HepG2 (cell line): Measurements from ENCODE around the gene ALDH1A2. TPM values are rescaled to one million over a fixed set of nuclear protein-coding genes. Genes with fewer than 3 reads are reported as not detected.

Experiments
- ATAC-seq: fragments of 200-7000 bp; cut with Tn5 transposase; 3 replicates; pipeline ENCODE4 v1.9.1; 2020; ENCODE audit warnings: mild to moderate bottlenecking, moderate library complexity
- BruUV-seq: library from RNA; stranded (reverse); fragments of 400-500 nt; replicated peaks from 2 replicates; lab custom pipeline; 2021; lab: Mats Ljungman, UMichigan
- CTCF ChIA-PET: fragments of 300-600 bp; formaldehyde crosslinking; extraction: SDS; loops from one replicate; lab custom pipeline; 2021; ENCODE audit warnings: low total read pairs, inconsistent platforms, low intra/inter-chr PET ratio; lab: Yijun Ruan, JAX
- POLR2A ChIA-PET: fragments of 350-600 bp; sonication (Branson Sonifier 250); formaldehyde crosslinking; loops from one replicate; lab custom pipeline; 2020; ENCODE audit warnings: antibody characterized with exemption, inconsistent platforms; lab: Yijun Ruan, JAX
- DNase-seq: peaks from one replicate; pipeline ENCODE4 v3.0.0-alpha.2; 2015; ENCODE audit warnings: low spot score
- FAIRE-seq: peaks from 3 replicates; lab custom pipeline; 2011; peaks lifted over from hg19 to GRCh38; lab: Jason Lieb, UNC
- H2AFZ ChIP-seq: one replicate; pipeline ENCODE4 v1.6.1; 2011; ENCODE audit warnings: low read length, inconsistent platforms
- H3K27ac ChIP-seq: fragments of 300-600 bp; 3 replicates; pipeline ENCODE4 v1.8.0; 2011; ENCODE audit warnings: mixed run types, mild to moderate bottlenecking, mixed read lengths, low read length, inconsistent platforms; ENCODE audit not compliant: insufficient read depth; ENCODE audit errors: extremely low read length
- H3K27me3 ChIP-seq, 2 experiments: fragments of 200-600 bp in 1 of 2; 2 replicates in 1 of 2; 3 replicates in 1 of 2; pipeline versions ENCODE4 v1.6.0 to v1.8.0; 2011; ENCODE audit warnings: low read length in 2 of 2, mild to moderate bottlenecking in 2 of 2, moderate library complexity in 2 of 2, inconsistent platforms in 1 of 2; ENCODE audit not compliant: insufficient read depth in 2 of 2, control insufficient read depth in 1 of 2
- H3K36me3 ChIP-seq, 2 experiments: fragments of 200-600 bp in 1 of 2; replicated peaks in 1 of 2; 2 replicates in 1 of 2; 3 replicates in 1 of 2; pipeline versions ENCODE4 v1.5.1 to v1.8.0; 2011; ENCODE audit warnings: low read length in 2 of 2, inconsistent platforms in 1 of 2; ENCODE audit not compliant: insufficient read depth in 2 of 2, control insufficient read depth in 1 of 2
- H3K4me1 ChIP-seq: 2 replicates; pipeline ENCODE4 v1.5.1; 2012; ENCODE audit warnings: low read length, inconsistent platforms; ENCODE audit not compliant: insufficient read depth
- H3K4me2 ChIP-seq: 2 replicates; pipeline ENCODE4 v1.6.0; 2011; ENCODE audit warnings: low read depth, low read length, inconsistent platforms
- H3K4me3 ChIP-seq, 3 experiments: fragments of 200-600 bp in 1 of 3; sonication (generic), shearing (Covaris generic) in 1 of 3; replicated peaks in 1 of 3; 2 replicates each; pipeline ENCODE4 v1.5.1; 2011 to 2016; ENCODE audit warnings: low read length in 3 of 3, inconsistent platforms in 2 of 3, low read depth in 2 of 3, mild to moderate bottlenecking in 2 of 3, control low read depth in 1 of 3, mixed read lengths in 1 of 3; ENCODE audit not compliant: insufficient read depth in 1 of 3
- H3K79me2 ChIP-seq: one replicate; pipeline ENCODE4 v1.6.1; 2011; ENCODE audit warnings: low read length, inconsistent platforms; ENCODE audit not compliant: insufficient read depth
- H3K9ac ChIP-seq: 2 replicates; pipeline ENCODE4 v1.6.0; 2011; ENCODE audit warnings: mild to moderate bottlenecking, low read depth, low read length, inconsistent platforms; ENCODE audit not compliant: insufficient read depth
- H3K9me3 ChIP-seq: 2 replicates; pipeline ENCODE4 v1.5.1; 2012; ENCODE audit warnings: mild to moderate bottlenecking, low read length
- H4K20me1 ChIP-seq: 2 replicates; pipeline ENCODE4 v1.6.0; 2011; ENCODE audit warnings: inconsistent platforms, mild to moderate bottlenecking, low read length, moderate library complexity; ENCODE audit not compliant: insufficient read depth
- CC2D1A ChIP-seq: sonication (generic); formaldehyde crosslinking; IDR thresholded peaks from 2 replicates; pipeline ENCODE4 v1.8.1; 2023; ENCODE audit warnings: mild to moderate bottlenecking, missing genetic modification reagents
- HNF4A ChIP-seq: sonication (generic); formaldehyde crosslinking; IDR thresholded peaks from 2 replicates; pipeline ENCODE4 v1.4.0; 2020; ENCODE audit warnings: missing genetic modification reagents
- MBNL3 ChIP-seq: fragments of 250-450 bp; sonication (Bioruptor Pico); conservative IDR thresholded peaks from 2 replicates; pipeline ENCODE4 v1.8.0; 2022; ENCODE audit warnings: mild to moderate bottlenecking, inconsistent platforms
- MYNN ChIP-seq: sonication (generic); formaldehyde crosslinking; IDR thresholded peaks from 2 replicates; pipeline ENCODE4 v1.4.0; 2020; ENCODE audit warnings: mild to moderate bottlenecking, low read depth, missing genetic modification reagents
- PCBP1 ChIP-seq: fragments of 200-400 bp; formaldehyde crosslinking; IDR thresholded peaks from 2 replicates; pipeline ENCODE4 v1.6.1; 2017; ENCODE audit warnings: mild to moderate bottlenecking, low read depth, low read length, borderline replicate concordance
- PPARG ChIP-seq: conservative IDR thresholded peaks from 2 replicates; pipeline ENCODE4 v1.6.1; 2016; ENCODE audit warnings: missing biosample characterization, missing genetic modification reagents
- SMARCC2 ChIP-seq: fragments of 450-650 bp; IDR thresholded peaks from 2 replicates; pipeline ENCODE4 v1.6.1; 2017; ENCODE audit warnings: antibody characterized with exemption, mild to moderate bottlenecking
- TBX3 ChIP-seq: fragments of 450-650 bp; IDR thresholded peaks from 2 replicates; pipeline ENCODE4 v1.6.1; 2017; ENCODE audit warnings: antibody characterized with exemption, mild to moderate bottlenecking, inconsistent platforms, borderline replicate concordance
- XRCC5 ChIP-seq: fragments of 200-400 bp; formaldehyde crosslinking; optimal IDR thresholded peaks from 2 replicates; pipeline ENCODE3; 2017; ENCODE audit warnings: mild to moderate bottlenecking, low read length
- ZKSCAN8 ChIP-seq: IDR thresholded peaks from 2 replicates; pipeline ENCODE4 v1.6.1; 2016; ENCODE audit warnings: borderline replicate concordance, missing genetic modification reagents, missing compliant biosample characterization
- ZNF468 ChIP-seq: sonication (generic); formaldehyde crosslinking; IDR thresholded peaks from 2 replicates; pipeline ENCODE4 v1.8.0; 2022; ENCODE audit warnings: mild to moderate bottlenecking, moderate library complexity, missing genetic modification reagents
- ZNF557 ChIP-seq: sonication (generic); formaldehyde crosslinking; IDR thresholded peaks from 2 replicates; pipeline ENCODE4 v1.4.0; 2020; ENCODE audit warnings: missing genetic modification reagents
- WGBS: methylation state at CpG from one replicate; pipeline ENCODE4 v1.1.6; 2017; ENCODE audit warnings: low lambda C conversion rate; 5-methylcytosine and 5-hydroxymethylcytosine counted together
- in situ Hi-C: cut with HindIII; loops from 2 replicates; pipeline ENCODE4 v1.10.0; 2017; ENCODE audit warnings: low pct_unique_long_range_greater_than_20kb; ENCODE audit not compliant: extremely low pct_ligation_motif_present
- intact Hi-C: fragments of 100-400 bp; cut with micrococcal nuclease; formaldehyde crosslinking; loops from one replicate; pipeline ENCODE4 v1.10.0; 2022; ENCODE audit not compliant: unreplicated experiment
- polyA plus RNA-seq, 8 experiments: library from polyadenylated mRNA; depleted of rRNA in 3 of 8; stranded (reverse) in 7 of 8; unstranded in 1 of 8; fragments of >200 nt; fragmentation: Illumina TruSeq in 4 of 8; extraction: Trizol in 4 of 8; gene quantifications; 2 replicates each; pipeline versions ENCODE4 v1.2.1 to v1.2.3, GENCODE V29; 2011 to 2016; ENCODE audit warnings: low read depth in 4 of 8, missing spikeins in 1 of 8, mixed read lengths in 1 of 8; ENCODE audit not compliant: insufficient read depth in 1 of 8
- total RNA-seq, 5 experiments: library from RNA; depleted of rRNA; stranded (reverse); fragments of >200 nt; fragmentation: Illumina TruSeq; extraction: Trizol; gene quantifications; 2 replicates each; pipeline ENCODE4 v1.2.3, GENCODE V29; 2016; ENCODE audit warnings: low read depth in 1 of 5
- TF ChIP-seq, protein P1 (sequence below): sonication (generic); formaldehyde crosslinking; IDR thresholded peaks from 2 replicates; pipeline ENCODE4 v1.4.0; 2020; ENCODE audit warnings: missing genetic modification reagents
- TF ChIP-seq, protein P2 (sequence below): sonication (generic); formaldehyde crosslinking; IDR thresholded peaks from 2 replicates; pipeline ENCODE4 v1.5.0; 2020; ENCODE audit warnings: mild to moderate bottlenecking, missing genetic modification reagents, borderline replicate concordance
- TF ChIP-seq, protein P3 (sequence below): IDR thresholded peaks from 2 replicates; pipeline ENCODE4 v1.6.1; 2016; ENCODE audit warnings: missing biosample characterization, missing genetic modification reagents, low read depth

ALDH1A2 gene
- total and polyA plus RNA-seq, 2 of the 13 experiments (the other 11 are each of a cell fraction or from before 2014, with no cell fraction given): 0.64 to 0.90 TPM

DNA sequence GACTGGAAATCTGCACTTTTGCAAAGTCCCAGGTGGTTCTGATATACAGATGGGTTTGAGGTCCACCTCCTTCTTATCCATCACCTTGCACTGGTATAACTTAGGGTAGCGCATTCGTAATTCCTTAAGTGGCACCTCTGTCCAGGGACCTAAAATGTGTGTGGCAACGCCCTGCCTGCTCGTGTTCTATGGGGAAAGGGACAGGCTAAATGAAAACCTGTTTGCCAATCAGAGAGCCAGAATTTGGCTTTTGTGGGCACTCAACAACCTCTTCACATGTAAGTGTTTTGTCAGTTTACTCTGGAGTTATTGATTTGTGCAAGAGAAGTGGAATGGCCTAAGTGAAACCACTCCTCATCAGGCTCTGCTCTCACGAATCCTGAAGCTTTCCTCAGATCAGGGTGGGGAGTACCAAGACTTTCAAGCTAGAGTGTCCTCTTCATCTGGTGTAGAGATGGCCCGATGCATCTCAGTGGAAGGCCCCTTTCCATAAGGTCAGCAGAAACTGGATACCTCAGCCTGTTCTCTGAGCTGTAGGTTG, 138.3 kb downstream of the ALDH1A2 start:
- no peak overlapping the region for H2AFZ ChIP-seq
- POLR2A ChIA-PET: no interaction called here
- BruUV-seq: no TSS peak
- no peaks in the 10 kb centered on the region for H3K4me1 ChIP-seq
- no peaks in the 10 kb centered on the region for H3K79me2 ChIP-seq
- no peaks in the 10 kb centered on the region for H3K9me3 ChIP-seq
- H3K27ac ChIP-seq: no peak overlapping the region
- CTCF ChIA-PET: no interaction called here
- H3K4me2 ChIP-seq: no peak overlapping the region
- H4K20me1 ChIP-seq: no peaks in the 10 kb centered on the region
- H3K36me3 ChIP-seq: no peaks in the 10 kb centered on the region
- in situ Hi-C loops: no loop called here
- intact Hi-C loops: no loop called here
- H3K9ac ChIP-seq: no peak overlapping the region
- 0 out of 5 replicates have a peak, but pooled peaks cover 0 to 8% of the 10 kb centered on the region in 2 experiments for H3K27me3 ChIP-seq
- FAIRE-seq: no peak
- no peak for ATAC-seq
- DNase-seq: no peak
- H3K4me3 ChIP-seq: no peak overlapping the region
- 33% methylated on average over 6 of the region's 6 CpGs for WGBS
- TF ChIP-seq MYNN (CRISPR knock-in tag): no peak
- no peak for TF ChIP-seq HNF4A (CRISPR knock-in tag)
- TF ChIP-seq XRCC5: no peak
- TF ChIP-seq CC2D1A: no peak
- TF ChIP-seq, protein P1, sequence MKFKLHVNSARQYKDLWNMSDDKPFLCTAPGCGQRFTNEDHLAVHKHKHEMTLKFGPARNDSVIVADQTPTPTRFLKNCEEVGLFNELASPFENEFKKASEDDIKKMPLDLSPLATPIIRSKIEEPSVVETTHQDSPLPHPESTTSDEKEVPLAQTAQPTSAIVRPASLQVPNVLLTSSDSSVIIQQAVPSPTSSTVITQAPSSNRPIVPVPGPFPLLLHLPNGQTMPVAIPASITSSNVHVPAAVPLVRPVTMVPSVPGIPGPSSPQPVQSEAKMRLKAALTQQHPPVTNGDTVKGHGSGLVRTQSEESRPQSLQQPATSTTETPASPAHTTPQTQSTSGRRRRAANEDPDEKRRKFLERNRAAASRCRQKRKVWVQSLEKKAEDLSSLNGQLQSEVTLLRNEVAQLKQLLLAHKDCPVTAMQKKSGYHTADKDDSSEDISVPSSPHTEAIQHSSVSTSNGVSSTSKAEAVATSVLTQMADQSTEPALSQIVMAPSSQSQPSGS (CRISPR knock-in tag): no peak
- TF ChIP-seq ZNF468 (CRISPR knock-in tag): no peak
- TF ChIP-seq ZNF557 (CRISPR knock-in tag): no peak
- TF ChIP-seq TBX3: no peak
- no peak for TF ChIP-seq MBNL3 (CRISPR knock-in tag)
- no peak for TF ChIP-seq ZKSCAN8 (CRISPR knock-in tag)
- no peak for TF ChIP-seq SMARCC2
- TF ChIP-seq PPARG: no peak
- TF ChIP-seq, protein P2, sequence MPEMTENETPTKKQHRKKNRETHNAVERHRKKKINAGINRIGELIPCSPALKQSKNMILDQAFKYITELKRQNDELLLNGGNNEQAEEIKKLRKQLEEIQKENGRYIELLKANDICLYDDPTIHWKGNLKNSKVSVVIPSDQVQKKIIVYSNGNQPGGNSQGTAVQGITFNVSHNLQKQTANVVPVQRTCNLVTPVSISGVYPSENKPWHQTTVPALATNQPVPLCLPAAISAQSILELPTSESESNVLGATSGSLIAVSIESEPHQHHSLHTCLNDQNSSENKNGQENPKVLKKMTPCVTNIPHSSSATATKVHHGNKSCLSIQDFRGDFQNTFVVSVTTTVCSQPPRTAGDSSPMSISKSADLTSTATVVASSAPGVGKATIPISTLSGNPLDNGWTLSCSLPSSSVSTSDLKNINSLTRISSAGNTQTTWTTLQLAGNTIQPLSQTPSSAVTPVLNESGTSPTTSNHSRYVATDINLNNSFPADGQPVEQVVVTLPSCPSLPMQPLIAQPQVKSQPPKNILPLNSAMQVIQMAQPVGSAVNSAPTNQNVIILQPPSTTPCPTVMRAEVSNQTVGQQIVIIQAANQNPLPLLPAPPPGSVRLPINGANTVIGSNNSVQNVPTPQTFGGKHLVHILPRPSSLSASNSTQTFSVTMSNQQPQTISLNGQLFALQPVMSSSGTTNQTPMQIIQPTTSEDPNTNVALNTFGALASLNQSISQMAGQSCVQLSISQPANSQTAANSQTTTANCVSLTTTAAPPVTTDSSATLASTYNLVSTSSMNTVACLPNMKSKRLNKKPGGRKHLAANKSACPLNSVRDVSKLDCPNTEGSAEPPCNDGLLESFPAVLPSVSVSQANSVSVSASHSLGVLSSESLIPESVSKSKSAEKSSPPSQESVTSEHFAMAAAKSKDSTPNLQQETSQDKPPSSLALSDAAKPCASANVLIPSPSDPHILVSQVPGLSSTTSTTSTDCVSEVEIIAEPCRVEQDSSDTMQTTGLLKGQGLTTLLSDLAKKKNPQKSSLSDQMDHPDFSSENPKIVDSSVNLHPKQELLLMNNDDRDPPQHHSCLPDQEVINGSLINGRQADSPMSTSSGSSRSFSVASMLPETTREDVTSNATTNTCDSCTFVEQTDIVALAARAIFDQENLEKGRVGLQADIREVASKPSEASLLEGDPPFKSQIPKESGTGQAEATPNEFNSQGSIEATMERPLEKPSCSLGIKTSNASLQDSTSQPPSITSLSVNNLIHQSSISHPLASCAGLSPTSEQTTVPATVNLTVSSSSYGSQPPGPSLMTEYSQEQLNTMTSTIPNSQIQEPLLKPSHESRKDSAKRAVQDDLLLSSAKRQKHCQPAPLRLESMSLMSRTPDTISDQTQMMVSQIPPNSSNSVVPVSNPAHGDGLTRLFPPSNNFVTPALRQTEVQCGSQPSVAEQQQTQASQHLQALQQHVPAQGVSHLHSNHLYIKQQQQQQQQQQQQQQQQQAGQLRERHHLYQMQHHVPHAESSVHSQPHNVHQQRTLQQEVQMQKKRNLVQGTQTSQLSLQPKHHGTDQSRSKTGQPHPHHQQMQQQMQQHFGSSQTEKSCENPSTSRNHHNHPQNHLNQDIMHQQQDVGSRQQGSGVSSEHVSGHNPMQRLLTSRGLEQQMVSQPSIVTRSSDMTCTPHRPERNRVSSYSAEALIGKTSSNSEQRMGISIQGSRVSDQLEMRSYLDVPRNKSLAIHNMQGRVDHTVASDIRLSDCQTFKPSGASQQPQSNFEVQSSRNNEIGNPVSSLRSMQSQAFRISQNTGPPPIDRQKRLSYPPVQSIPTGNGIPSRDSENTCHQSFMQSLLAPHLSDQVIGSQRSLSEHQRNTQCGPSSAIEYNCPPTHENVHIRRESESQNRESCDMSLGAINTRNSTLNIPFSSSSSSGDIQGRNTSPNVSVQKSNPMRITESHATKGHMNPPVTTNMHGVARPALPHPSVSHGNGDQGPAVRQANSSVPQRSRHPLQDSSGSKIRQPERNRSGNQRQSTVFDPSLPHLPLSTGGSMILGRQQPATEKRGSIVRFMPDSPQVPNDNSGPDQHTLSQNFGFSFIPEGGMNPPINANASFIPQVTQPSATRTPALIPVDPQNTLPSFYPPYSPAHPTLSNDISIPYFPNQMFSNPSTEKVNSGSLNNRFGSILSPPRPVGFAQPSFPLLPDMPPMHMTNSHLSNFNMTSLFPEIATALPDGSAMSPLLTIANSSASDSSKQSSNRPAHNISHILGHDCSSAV: no peak
- TF ChIP-seq, protein P3, sequence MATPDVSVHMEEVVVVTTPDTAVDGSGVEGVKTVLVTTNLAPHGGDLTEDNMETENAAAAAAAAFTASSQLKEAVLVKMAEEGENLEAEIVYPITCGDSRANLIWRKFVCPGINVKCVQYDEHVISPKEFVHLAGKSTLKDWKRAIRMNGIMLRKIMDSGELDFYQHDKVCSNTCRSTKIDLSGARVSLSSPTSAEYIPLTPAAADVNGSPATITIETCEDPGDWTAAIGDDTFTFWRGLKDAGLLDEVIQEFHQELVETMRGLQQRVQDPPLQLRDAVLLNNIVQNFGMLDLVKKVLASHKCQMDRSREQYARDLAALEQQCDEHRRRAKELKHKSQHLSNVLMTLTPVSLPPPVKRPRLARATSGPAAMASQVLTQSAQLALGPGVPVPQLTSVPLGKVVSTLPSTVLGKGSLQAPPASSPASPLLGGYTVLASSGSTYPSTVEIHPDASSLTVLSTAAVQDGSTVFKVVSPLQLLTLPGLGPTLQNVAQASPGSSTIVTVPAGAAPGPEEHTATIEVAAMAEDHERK (CRISPR knock-in tag): no peak
- TF ChIP-seq PCBP1: no peak
